Lung (tissue), 12 donors: ENCODE results near the gene CPM. TPM values are rescaled to one million over a fixed set of nuclear protein-coding genes. Genes with fewer than 3 reads are reported as not detected.

Source experiments
- ATAC-seq: fragments of 200-7000 bp; cut with Tn5 transposase; one replicate; pipeline ENCODE4 v1.9.1; 2020; ENCODE audit warnings: moderate number of reproducible peaks; ENCODE audit not compliant: insufficient read depth, low FRiP score
- DNase-seq, 3 donors: peaks; one replicate each; pipeline ENCODE4 v3.0.0-alpha.2; 2013 to 2017
- H3K27ac ChIP-seq, 2 donors: one replicate each; pipeline ENCODE4 v1.5.1; 2013; ENCODE audit warnings: mild to moderate bottlenecking in 2 of 2, moderate library complexity in 2 of 2, control low read depth in 1 of 2, inconsistent platforms in 1 of 2, low read depth in 1 of 2, low read length in 1 of 2
- H3K27me3 ChIP-seq, 3 donors: one replicate each; pipeline ENCODE4 v1.5.1; 2013; ENCODE audit warnings: low read length in 2 of 3; ENCODE audit not compliant: control insufficient read depth in 3 of 3, insufficient read depth in 3 of 3
- H3K36me3 ChIP-seq, 4 donors: one replicate each; pipeline ENCODE4 v1.5.1; 2013; ENCODE audit warnings: low read length in 4 of 4, mild to moderate bottlenecking in 1 of 4, moderate library complexity in 1 of 4; ENCODE audit not compliant: control insufficient read depth in 4 of 4, insufficient read depth in 4 of 4
- H3K4me1 ChIP-seq, 5 donors: one replicate each; pipeline ENCODE4 v1.5.1; 2013; ENCODE audit warnings: low read length in 5 of 5, mild to moderate bottlenecking in 2 of 5, moderate library complexity in 1 of 5; ENCODE audit not compliant: control insufficient read depth in 5 of 5, insufficient read depth in 5 of 5
- H3K4me3 ChIP-seq: one replicate; pipeline ENCODE4 v1.5.1; 2013; ENCODE audit warnings: mild to moderate bottlenecking, control low read depth, moderate library complexity
- H3K9ac ChIP-seq, 2 donors: one replicate each; pipeline ENCODE4 v1.5.1; 2013; ENCODE audit warnings: low read length in 2 of 2, control low read depth in 1 of 2; ENCODE audit not compliant: insufficient read depth in 1 of 2
- H3K9me3 ChIP-seq, 4 donors: one replicate each; pipeline ENCODE4 v1.5.1; 2013; ENCODE audit warnings: low read length in 3 of 4, mild to moderate bottlenecking in 1 of 4, moderate library complexity in 1 of 4; ENCODE audit not compliant: control insufficient read depth in 4 of 4, insufficient read depth in 3 of 4
- CTCF ChIP-seq: IDR thresholded peaks from 2 replicates; pipeline ENCODE4 v1.5.1; 2012; ENCODE audit warnings: mild to moderate bottlenecking; ENCODE audit errors: control extremely low read depth, extremely low read depth
- WGBS, 2 donors: extraction: QIAGEN DNeasy Blood & Tissue Kit; methylation state at CpG; one replicate each; pipeline ENCODE4 v1.1.7; 2013; 5-methylcytosine and 5-hydroxymethylcytosine counted together
- polyA plus RNA-seq, 2 donors: library from polyadenylated mRNA; stranded (reverse); fragments of 200-250 nt; gene quantifications; one replicate each; pipeline ENCODE4 v1.2.1, GENCODE V29; 2013
- total RNA-seq, 2 donors: library from RNA; depleted of rRNA in 1 of 2; stranded (reverse); fragments of >200 nt in 1 of 2; gene quantifications; one replicate each; pipeline ENCODE4 v1.2.1, GENCODE V29; 2014 to 2021
- donor health status: control.
- donor health status: control.
- donor health status: Bipolar disorder and iron deficiency.
- donor health status: healthy.
- donor health status: DM: yes; HTN: yes; CAD: no.

CPM gene
- total and polyA plus RNA-seq, 4 donors, result 66.6 to 241 (median 136) TPM

- Histone ChIP-seq H3K9ac (no peak overlapping the region), H3K36me3 (peaks cover 0 to 3% (median 0%) of the 10 kb centered on the region in 4 donors), H3K4me1 (no peaks in the 10 kb centered on the region), H3K9me3 (no peaks in the 10 kb centered on the region), H3K27ac (no peak overlapping the region), H3K4me3 (no peak overlapping the region), H3K27me3 (no peaks in the 10 kb centered on the region)
- 91 to 95% methylated on average over 2 of the region's 2 CpGs for WGBS, 2 donors
- no peak for TF ChIP-seq CTCF
- ATAC-seq, result no peak
- no peak for DNase-seq
Observed at GRCh38 chr12:68851592-68852306, 81.2 kb downstream of the CPM start.

- TF ChIP-seq CTCF, result no peak
- no peak overlapping the region for H3K4me3 ChIP-seq
- no peaks in the 10 kb centered on the region for H3K9me3 ChIP-seq
- 75 to 80% methylated on average over 4 of the region's 4 CpGs for WGBS, 2 donors
- no peaks in the 10 kb centered on the region for H3K27me3 ChIP-seq
- DNase-seq (no peak), ATAC-seq (no peak)
- H3K9ac ChIP-seq, result no peak overlapping the region
- peaks cover 0 to 3% (median 0%) of the 10 kb centered on the region in 4 donors for H3K36me3 ChIP-seq
- no peak overlapping the region for H3K27ac ChIP-seq
- H3K4me1 ChIP-seq, result no peaks in the 10 kb centered on the region
Observed at GRCh38 chr12:68850390-68850789, 82.6 kb downstream of the CPM start.

- peaks cover 0 to 6% (median 3%) of the 10 kb centered on the region in 4 donors for H3K36me3 ChIP-seq
- no peak overlapping the region for H3K27ac ChIP-seq
- 77 to 92% methylated on average over 3 of the region's 3 CpGs for WGBS, 2 donors
- H3K27me3 ChIP-seq, result no peaks in the 10 kb centered on the region
- H3K9me3 ChIP-seq, result no peaks in the 10 kb centered on the region
- no peak for TF ChIP-seq CTCF
- no peak for DNase-seq
- ATAC-seq, result no peak
- peaks cover 0 to 2% (median 0%) of the 10 kb centered on the region in 5 donors for H3K4me1 ChIP-seq
- H3K4me3 ChIP-seq, result no peak overlapping the region
- no peak overlapping the region for H3K9ac ChIP-seq
Observed at GRCh38 chr12:68846811-68847210, 86.2 kb downstream of the CPM start.
